HG03064 (cell line): Measurements from ENCODE around the gene AVPI1.

Source experiments
- ATAC-seq: cut with Tn5 transposase; IDR thresholded peaks from one replicate; pipeline ENCODE4 v1.9.1; 2021; ENCODE audit warnings: low read depth; ENCODE audit not compliant: unreplicated experiment

The AVPI1 gene, protein sequence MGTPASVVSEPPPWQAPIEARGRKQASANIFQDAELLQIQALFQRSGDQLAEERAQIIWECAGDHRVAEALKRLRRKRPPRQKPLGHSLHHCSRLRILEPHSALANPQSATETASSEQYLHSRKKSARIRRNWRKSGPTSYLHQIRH

GRCh38 chr10:97686962-97687784 lies at the start of gene AVPI1:
Gene AVPI1 (minus strand): TSS chr10:97687241. CDS start chr10:97679905, 7,336 bp downstream.
- peak; percentile 88 for ATAC-seq

GRCh38 chr10:97736403-97736901 lies 49.4 kb upstream of the AVPI1 start:
- peak; percentile 7 for ATAC-seq

- ATAC-seq: no peak
These were observed 47.0 kb upstream of the AVPI1 start for GRCh38 chr10:97734021-97734420.

DNA sequence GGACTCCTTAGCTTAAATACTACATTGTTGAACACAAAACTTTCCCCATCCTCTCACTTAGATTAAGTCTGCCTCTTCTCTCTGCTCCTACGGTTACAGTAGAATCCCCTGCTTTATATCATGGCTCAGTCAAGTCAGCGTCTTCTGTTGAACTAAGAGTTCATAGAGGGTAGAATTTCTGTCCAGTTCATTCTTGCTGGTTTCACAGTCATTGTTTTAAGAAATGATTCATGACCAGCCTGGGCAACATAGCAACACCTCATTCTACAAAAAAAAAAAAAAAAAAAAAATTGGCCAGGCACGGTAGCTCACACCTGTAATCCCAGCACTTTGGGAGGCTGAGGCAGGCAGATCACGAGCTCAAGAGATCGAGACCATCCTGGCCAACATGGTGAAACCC lies 46.2 kb upstream of the AVPI1 start:
- ATAC-seq: no peak

- ATAC-seq: no peak
These were observed 45.0 kb upstream of the AVPI1 start for GRCh38 chr10:97732052-97732359.

DNA sequence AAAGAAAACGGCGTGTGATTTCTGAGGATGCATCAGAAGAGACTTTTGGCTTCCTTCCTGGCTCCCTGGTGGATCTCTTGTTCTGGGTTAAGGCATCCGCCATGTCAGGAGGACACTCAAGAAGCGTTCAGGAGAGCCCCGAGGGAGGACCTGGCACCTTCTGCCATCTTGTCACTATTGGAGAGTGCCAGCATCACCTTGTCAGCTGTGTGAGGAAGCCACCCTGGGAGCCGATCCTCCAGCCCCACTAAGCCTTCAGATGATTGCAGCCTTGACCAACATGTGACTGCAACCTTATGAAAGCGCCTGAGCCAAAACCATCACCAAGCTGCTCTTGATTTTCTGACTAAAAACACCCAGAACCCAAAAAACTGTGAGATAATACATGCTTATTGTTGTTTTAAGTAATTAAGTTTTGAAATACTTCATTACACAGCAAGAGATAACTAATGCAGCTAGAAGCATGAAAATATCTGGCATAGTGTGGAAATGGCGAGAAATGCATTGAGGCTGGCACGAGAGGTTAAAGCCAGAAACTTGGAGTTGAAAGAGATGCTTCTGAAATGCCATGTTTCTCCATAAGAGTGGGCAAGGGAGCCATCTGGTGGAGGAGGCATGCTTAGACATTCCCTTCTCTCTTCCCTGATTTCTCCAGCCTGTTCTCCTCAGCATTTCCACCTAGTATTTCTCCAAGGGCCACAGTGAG lies 44.5 kb upstream of the AVPI1 start:
- ATAC-seq: no peak

DNA sequence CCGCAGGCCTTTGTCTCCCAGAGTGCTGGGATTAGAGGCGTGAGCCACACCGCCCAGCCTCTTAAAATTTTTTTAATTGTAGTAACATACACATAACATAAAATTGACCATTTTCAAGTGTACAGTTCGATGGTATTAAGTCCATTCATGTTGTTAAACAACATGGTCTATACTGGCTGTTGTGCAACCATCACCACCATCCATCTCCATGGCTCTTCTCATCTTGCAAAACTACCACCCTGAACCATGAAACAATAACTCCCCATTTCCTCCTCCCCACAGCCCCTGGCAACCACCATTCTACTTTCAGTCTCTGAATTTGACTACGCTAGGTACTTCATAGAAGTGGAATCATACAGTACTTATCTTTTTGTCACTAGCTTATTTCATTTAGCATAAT lies 42.0 kb upstream of the AVPI1 start:
- no peak for ATAC-seq

DNA sequence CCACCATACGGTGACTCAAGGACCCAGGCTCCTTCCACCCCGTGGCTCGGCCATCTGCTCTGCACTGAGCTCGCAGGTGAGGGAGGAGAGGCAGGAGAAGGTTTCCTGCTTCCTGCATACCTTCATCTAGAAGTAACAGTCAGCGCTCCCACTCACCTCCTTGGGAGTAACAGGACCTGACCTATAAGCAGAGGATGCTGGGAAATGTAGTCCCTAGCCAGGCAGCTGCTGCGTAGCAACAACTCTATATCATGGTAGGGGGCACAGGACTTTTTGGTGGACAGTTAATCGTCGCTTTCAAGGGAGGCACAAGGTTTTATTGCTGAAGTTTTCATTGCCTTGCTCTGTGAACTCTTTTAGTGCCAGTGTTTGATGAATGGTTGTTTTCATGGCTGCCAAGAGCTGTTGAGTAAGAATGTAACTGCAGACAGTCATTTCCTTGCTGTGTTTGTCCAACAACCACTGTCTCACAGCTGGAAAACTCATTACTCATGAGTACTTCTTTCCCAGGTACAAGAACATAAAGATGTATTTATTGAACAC lies 39.7 kb upstream of the AVPI1 start:
- ATAC-seq: no peak

DNA sequence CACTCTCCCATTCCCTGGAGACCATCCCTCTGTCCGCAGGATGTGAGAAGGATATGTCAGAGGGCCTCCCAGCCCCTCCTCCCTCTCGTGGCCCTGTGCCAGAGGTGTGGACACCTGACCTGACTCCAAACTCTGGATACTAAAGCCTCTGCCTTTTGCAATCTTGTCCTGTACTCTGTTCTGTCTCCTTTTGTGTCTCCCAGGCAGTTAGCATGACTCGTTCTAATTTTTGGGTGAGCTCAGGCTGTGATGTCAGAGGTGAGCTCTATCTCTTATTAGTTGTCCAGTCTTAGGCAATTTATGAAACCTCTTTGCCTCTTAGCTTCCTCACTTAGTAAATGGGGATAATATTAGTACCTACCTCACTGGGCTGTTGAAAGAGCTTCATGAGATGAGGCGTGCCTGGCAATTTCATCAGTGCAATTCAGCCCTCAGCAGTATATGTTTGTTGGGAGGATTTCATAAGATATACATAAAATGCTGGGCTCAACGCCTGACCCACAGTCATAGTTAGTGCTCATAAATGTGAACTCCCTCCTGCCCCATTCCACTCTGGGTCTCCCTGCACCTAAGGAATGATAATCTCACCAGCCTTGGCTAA lies 37.4 kb upstream of the AVPI1 start:
- ATAC-seq: no peak

- ATAC-seq: no peak
These were observed 36.0 kb upstream of the AVPI1 start for GRCh38 chr10:97723001-97723400.

GRCh38 chr10:97721871-97722780 lies 35.1 kb upstream of the AVPI1 start:
- no peak for ATAC-seq

GRCh38 chr10:97719602-97720001 lies 32.6 kb upstream of the AVPI1 start:
- no peak for ATAC-seq

- ATAC-seq: no peak
These were observed 31.7 kb upstream of the AVPI1 start for GRCh38 chr10:97718659-97719142.

DNA sequence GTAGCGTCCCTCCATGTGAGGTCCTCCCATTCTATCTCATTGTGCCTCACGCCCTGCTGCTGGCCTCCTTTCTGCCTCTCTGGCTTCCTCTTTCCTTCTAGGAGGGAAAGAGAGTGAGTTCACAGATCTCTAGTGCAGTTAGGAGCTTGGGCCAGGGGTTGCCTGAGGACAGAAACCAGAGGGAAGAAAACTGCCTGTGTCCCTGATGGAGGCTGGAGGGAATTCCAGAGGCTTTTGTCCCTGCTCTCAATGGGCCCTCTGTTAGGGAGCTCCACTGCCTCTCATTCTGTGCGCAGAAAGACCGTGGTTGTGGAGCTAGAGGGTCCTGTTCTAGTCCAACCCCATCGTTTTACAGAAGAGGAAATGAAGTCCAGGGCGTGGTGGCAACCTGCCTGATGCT lies 31.1 kb upstream of the AVPI1 start:
- no peak for ATAC-seq

GRCh38 chr10:97717627-97718026 lies 30.6 kb upstream of the AVPI1 start:
- no peak for ATAC-seq

DNA sequence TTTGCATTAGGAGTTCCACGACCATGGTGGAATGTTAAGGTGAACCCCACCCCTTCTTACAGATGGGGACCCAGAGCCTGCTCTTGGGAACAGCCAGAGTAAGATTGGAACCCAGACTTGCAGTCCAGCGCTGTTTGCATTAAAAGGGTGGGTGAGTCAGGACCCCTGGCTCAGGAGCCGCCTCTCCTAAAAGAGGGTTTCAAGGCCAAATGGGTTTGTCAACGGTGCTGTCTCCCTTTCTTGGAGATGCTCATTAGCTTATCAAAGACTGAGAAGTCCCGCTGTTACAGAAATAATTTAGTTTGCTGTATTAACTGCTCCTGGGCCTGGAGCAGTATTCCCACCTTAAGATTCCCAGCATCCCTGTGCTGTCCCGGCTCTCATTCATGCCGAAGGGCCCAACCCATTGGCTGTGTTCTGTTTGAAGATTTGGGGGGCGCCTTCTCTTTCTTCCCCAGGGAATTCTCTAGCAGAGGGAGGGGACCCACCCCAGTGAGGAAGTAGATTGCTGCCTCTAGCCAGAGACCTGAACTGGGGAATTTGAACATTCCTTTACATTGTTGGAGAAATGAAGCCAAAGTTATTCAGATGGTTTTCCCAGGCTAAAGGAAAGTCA lies 28.3 kb upstream of the AVPI1 start:
- ATAC-seq: no peak

- ATAC-seq: peak; percentile 39
These were observed 27.6 kb upstream of the AVPI1 start for GRCh38 chr10:97714401-97715258.

DNA sequence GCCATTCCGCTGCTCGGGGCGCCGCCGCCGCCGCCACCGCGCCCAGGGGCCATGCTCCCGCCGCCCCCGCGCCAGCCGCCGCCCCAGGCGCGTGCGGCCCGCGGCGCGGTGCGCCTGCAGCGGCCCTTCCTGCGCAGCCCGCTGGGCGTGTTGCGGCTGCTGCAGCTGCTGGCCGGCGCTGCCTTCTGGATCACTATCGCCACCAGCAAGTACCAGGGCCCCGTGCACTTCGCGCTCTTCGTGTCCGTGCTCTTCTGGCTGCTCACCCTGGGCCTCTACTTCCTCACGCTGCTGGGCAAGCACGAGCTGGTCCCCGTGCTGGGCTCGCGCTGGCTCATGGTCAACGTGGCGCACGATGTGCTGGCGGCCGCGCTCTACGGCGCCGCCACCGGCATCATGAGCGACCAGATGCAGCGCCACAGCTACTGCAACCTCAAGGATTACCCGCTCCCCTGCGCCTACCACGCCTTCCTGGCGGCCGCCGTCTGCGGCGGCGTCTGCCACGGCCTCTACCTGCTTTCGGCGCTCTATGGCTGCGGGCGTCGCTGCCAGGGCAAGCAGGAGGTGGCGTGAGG lies 26.9 kb upstream of the AVPI1 start:
- ATAC-seq: peak; percentile 53
